GM13977 (cell line): ENCODE data around the gene RARRES1.
A peak's percentile ranks its signal among the peaks of the same experiment; 100 is the strongest.

Experiments used
- DNase-seq: peaks from one replicate; pipeline ENCODE4 v3.0.0; 2012; ENCODE audit warnings: low spot score
- CTCF ChIP-seq: IDR thresholded peaks from 2 replicates; pipeline ENCODE4 v1.5.1; 2012; ENCODE audit warnings: mild to moderate bottlenecking, control low read depth; ENCODE audit not compliant: insufficient read depth; ENCODE audit errors: extremely low read depth, missing control alignments
- in situ Hi-C: fragments of 300-500 bp; cut with MboI; formaldehyde crosslinking; loops from one replicate; pipeline ENCODE4 v1.12.0; 2022; ENCODE audit warnings: low sequenced_read_pairs, low pct_unique_long_range_greater_than_20kb, mixed read lengths, inconsistent platforms; ENCODE audit not compliant: unreplicated experiment

The RARRES1 gene

GRCh38 chr3:158685159-158685558, 47.1 kb downstream of the RARRES1 start:
- no peak for TF ChIP-seq CTCF
- no peak for DNase-seq
- in situ Hi-C loops, result no loop called here

DNA sequence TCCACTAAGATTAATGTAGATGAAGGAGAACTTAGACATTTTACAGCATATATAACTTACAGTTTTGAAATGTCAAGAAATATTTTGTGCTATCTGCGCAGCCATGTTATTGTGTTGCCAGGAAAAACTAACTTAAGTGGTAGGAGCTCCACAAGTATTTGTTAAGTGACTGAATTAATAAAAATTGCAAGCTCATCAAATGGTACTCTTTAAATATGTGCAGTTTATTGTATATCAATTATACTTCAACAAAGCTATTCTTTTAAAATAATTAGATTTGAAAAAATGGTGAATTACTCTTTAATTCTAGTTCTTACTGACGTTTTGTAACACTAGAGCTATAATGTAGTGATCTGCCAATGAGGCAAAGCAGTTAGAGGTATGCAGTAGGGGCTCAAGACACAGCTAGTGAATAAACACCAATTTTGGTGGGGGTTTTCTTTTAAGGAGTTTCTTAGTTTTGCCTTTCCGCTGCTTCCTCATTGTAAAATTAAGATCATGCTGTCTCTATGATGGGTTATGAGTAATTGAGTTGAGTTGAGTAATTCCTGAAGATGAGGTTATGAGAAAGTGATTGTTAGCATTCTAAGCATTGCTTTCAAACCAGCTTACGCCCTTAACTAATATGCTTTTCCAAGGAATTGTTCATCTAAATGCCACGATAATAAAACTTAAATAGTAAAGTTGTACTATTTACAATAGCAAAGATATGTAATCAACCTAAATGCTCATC, 48.9 kb downstream of the RARRES1 start:
- TF ChIP-seq CTCF, result no peak
- no peak for DNase-seq
- in situ Hi-C loops, result no loop called here

DNA sequence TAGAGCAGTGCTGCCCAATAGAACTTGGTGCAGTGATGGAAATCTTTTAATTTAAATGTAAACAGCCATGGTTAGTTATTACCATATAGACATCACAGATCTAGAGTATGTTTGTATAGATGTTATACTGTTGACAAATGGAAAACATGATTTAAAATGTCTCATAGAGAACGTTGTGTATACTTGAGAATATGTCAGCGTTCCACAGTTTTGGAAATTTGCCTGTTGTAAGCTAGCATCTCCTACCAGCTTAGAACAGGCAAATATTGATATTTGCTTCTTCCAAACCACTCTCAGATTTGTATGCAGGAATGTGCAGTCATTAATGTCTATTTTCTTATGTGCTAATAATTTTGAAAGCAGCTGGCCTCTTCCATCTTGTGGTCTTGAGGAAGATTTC, 51.4 kb downstream of the RARRES1 start:
- DNase-seq, result no peak
- in situ Hi-C loops, result no loop called here
- TF ChIP-seq CTCF, result no peak

GRCh38 chr3:158679547-158680000, 52.7 kb downstream of the RARRES1 start:
- DNase-seq, result no peak
- TF ChIP-seq CTCF, result no peak
- in situ Hi-C loops, result no loop called here

DNA sequence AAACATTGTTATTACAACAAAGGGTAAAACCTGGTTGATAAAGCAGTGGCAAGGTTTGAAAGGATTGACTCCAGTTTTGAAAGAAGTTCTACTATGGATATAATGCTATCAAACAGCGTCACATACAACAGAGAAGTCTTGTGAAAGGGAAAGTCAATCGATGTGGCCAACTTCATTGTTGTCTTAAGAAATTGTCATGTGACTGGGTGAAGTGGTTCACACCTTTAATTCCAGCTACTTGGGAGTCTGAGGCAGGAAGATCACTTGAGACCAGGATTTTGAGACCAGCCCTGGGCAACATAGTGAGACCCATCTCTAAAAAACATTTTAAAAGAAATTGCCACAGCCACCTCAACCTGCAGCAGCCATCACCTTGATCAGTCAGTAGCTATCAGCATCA, 53.6 kb downstream of the RARRES1 start:
- in situ Hi-C loops, result no loop called here
- no peak for DNase-seq
- TF ChIP-seq CTCF, result no peak

- in situ Hi-C loops, result no loop called here
- peak; percentile 83 for DNase-seq
Observed at GRCh38 chr3:158672215-158673176, 59.8 kb downstream of the RARRES1 start, which contains the start of gene LXN. LXN (minus strand) TSS chr3:158672648; CDS start chr3:158672478, 170 bp downstream.

More at GRCh38 chr3:158672215-158673176, 59.8 kb downstream of the RARRES1 start, which contains the start of gene LXN:
- peak; percentile 66 for TF ChIP-seq CTCF
